Motor neuron (in vitro differentiated cells): ENCODE measurements around the gene PRUNE1. TPM values are rescaled to one million over a fixed set of nuclear protein-coding genes. Genes with fewer than 3 reads are reported as not detected.

Source experiments
- ATAC-seq, 8 experiments: fragments of 200-7000 bp; cut with Tn5 transposase; replicated peaks in 6 of 8; 2 replicates each; pipeline ENCODE4 v1.8.0; 2021; ENCODE audit warnings: mild to moderate bottlenecking in 8 of 8, moderate library complexity in 8 of 8
- H3K27ac ChIP-seq, 2 donors: fragments of 250-450 bp; sonication (Bioruptor Pico); 2 replicates each; pipeline ENCODE4 v1.9.0; 2021; ENCODE audit warnings: antibody characterized with exemption in 2 of 2, mild to moderate bottlenecking in 2 of 2, moderate library complexity in 1 of 2
- H3K4me1 ChIP-seq, 2 donors: fragments of 250-450 bp; sonication (Bioruptor Pico); replicated peaks in 1 of 2; 2 replicates each; pipeline ENCODE4 v1.6.1; 2021; ENCODE audit warnings: antibody characterized with exemption in 2 of 2, mild to moderate bottlenecking in 2 of 2, moderate library complexity in 1 of 2
- H3K4me3 ChIP-seq, 5 donors: fragments of 250-450 bp; sonication (Bioruptor Pico); 2 replicates each; pipeline ENCODE4 v1.9.0; 2021; ENCODE audit warnings: antibody characterized with exemption in 5 of 5, mild to moderate bottlenecking in 5 of 5, moderate library complexity in 4 of 5
- WGBS, 10 experiments: fragments of 450-650 bp; shearing (Covaris generic); methylation state at CpG; one replicate each; pipeline ENCODE4 v1.0.0; 2022; 5-methylcytosine and 5-hydroxymethylcytosine counted together
- in situ Hi-C, 9 experiments: fragments of 400-800 bp; cut with MboI; loops; one replicate each; pipeline ENCODE4 v1.15.0; 2021; ENCODE audit warnings: low sequenced_read_pairs in 9 of 9, low pct_unique_long_range_greater_than_20kb in 2 of 9; ENCODE audit not compliant: unreplicated experiment in 9 of 9
- total RNA-seq, 8 experiments: library from RNA; unstranded; fragments of 300-600 nt; gene quantifications; 2 replicates each; pipeline versions ENCODE4 v1.2.3 to v1.2.4, GENCODE V29; 2022

PRUNE1 gene
- total RNA-seq, 8 experiments from 2014 or later: 10.5 to 30.2 (median 24.1) TPM

DNA sequence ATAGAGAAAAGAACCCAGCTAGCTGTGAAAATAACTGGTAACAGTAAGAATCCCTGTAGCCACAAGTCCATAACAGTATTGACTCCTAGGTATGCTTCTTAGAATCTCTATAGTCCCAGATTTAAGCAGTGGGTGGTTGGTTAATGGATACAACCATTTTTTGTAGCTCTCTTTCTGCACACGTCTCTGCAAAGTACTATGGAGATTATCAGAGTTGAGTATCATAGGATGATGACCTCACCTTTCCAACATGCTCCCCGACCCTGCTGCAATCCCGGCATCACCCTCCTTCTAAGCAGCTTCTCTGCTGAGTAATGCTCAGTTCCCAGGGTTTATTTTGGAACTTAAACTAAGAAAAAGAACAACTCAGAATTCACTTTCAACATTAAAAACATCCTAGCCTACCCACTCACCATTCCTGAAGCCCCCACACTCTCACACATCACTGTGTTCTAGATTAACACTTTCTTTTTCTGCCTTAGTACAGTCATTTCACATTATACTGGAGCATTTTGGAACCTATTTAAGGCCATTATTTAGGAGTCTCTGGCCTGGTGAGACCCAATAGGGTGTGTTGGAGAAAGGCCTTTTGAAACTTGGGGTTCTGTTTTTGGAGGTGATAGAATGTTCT lies 54.6 kb downstream of the PRUNE1 start:
- peak overlapping the region; percentile 86 to 99 (median 94) for H3K4me3 ChIP-seq

DNA sequence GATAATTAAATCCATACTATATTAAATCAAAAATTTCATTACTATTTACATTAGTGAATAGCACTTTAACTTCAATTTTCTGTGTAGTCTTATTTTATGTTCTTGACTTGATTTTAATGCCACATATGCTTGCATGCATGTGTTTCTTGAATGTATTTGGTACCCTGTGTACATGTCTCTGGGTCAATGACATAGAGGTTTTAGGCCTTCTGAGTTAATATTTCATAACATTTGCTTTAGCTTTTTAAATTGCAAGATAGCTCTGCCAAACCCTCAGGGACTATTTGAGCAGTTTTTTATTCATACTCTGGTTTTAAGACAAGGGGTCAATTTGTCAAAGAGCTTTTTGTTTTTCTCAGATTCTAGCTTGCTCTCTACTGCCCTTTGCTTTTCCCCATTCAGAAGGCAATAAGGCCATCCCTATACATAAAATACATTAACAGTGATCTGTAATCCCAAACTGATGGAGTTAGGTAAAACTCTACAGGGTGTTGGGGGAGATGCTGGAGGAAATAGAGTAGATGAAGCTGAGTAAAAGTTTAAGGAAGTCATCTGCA lies 56.9 kb downstream of the PRUNE1 start:
- in situ Hi-C loops: loop anchor here in 1 of 9 experiments (25.0 kb wide), 1 partner anchor 97 kb away; the partner anchor contains the start of genes LYSMD1, SCNM1 and TNFAIP8L2
- Histone ChIP-seq H3K27ac (no peak overlapping the region), H3K4me1 (peaks cover 24 to 40% of the 10 kb centered on the region in 2 donors), H3K4me3 (peak overlapping the region in 1 of 5 donors; percentile 16)
- ATAC-seq: no peak

More for the DNA sequence above, 54.6 kb downstream of the PRUNE1 start:
- H3K4me1 ChIP-seq: peaks cover 21 to 40% of the 10 kb centered on the region in 2 donors
- ATAC-seq: peak in 7 of 8 experiments; percentile 4 to 31 (median 13)
- peak overlapping the region; percentile 57 to 95 for H3K27ac ChIP-seq
- in situ Hi-C loops: loop anchor here in 1 of 9 experiments (25.0 kb wide), 1 partner anchor 99 kb away; the partner anchor contains the start of genes LYSMD1, SCNM1 and TNFAIP8L2
- WGBS, 10 experiments: 17 to 76% (median 48%) methylated on average over 1 to 3 of the region's 3 CpGs; no CpG with 5 or more reads in 4 of the 10 experiments

DNA sequence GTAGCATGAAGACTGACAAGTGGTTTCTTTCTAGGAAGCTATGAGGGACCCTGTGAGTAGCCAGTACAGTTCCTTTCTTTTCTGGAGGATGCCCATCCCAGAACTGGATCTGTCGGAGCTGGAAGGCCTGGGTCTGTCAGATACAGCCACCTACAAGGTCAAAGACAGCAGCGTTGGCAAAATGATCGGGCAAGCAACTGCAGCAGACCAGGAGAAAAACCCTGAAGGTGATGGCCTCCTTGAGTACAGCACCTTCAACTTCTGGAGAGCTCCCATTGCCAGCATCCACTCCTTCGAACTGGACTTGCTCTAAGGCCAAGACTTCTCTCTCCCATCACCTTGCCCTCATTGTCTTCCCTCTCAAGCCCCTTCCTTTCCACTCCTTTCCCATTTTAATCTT lies 58.9 kb downstream of the PRUNE1 start:
- H3K27ac ChIP-seq: no peak overlapping the region
- H3K4me3 ChIP-seq: no peak overlapping the region
- peaks cover 32 to 45% of the 10 kb centered on the region in 2 donors for H3K4me1 ChIP-seq
- in situ Hi-C loops: loop anchor here in 1 of 9 experiments (25.0 kb wide), 1 partner anchor 95 kb away; the partner anchor contains the start of genes LYSMD1, SCNM1 and TNFAIP8L2
- 60 to 100% (median 90%) methylated on average over 2 to 4 of the region's 4 CpGs; no CpG with 5 or more reads in 4 of the 10 experiments for WGBS, 10 experiments
- ATAC-seq: no peak

DNA sequence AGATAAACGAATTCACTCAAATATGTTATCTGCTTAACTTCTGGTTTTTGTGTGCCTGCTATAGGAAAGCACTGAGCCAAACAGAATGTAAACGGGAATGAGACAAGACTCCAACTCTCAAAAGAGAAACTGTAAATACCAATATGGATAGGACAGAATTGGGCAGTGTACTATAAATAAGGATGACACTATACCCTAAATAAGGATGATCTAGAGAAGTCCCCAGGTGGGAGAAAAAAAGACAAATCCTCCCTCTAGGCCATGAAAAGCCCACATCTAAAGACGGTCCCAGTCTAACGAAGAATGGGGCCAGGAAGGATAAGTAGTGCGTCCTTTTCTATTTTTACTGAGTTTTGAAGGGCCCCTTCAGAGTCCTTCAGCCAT lies 60.8 kb downstream of the PRUNE1 start:
- peak overlapping the region in 1 of 2 donors; percentile 96 for H3K27ac ChIP-seq

DNA sequence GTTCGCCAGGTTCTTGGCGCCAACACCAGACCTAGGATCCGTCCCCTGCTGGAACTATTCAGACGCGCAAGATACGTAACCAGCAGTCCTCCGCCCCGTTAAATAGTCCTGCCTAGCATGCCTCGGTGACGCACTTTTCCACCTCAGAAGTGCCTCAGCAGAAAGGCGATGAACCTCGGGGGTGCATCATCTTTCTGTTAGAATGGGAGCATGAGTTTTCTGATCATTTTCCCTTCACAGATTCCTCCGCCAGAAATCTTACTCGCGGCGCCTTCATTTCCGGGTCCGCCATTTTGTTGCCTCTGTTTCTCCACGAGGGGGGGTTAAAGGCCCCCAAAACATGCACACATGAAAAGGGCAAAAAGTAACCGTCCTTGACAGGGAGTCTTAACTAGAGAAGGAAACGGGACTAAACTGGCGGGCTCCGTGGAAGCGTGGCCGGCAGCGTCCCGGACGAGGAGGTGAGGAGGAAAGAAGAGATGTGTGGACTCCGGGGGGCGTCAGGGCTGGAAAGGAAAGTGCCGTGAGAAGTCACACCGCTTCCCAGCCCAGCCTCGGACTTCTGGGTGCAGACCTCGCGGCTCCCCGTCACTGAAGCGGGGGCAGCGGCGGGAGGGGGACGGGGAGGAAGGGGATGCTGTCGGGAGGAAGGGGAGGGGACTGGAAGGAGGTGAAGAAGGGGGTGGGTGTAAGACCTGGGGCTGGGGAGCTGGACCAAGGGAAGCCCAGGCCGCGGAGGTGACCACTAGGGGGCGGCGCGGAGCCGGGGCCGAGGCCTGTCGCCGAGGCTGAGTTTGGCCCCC lies 62.4 kb downstream of the PRUNE1 start, which contains the start of gene GABPB2:
Gene GABPB2, plus strand, starts transcription at position 288 of the 803 bp plus-strand sequence. CDS start 17,429 bp downstream, outside the sequence.
- H3K27ac ChIP-seq: peak within 1 kb of the TSS; percentile 91 to 96
- peaks cover 11 to 15% of the 10 kb centered on the region in 2 donors for H3K4me1 ChIP-seq
- 0 to 14% (median 1%) methylated on average over 1 to 27 of the region's 50 CpGs for WGBS, 10 experiments
- H3K4me3 ChIP-seq: peak within 1 kb of the TSS; percentile 40 to 91 (median 48)
- in situ Hi-C loops: loop anchor here in 1 of 9 experiments (25.0 kb wide), 1 partner anchor 92 kb away; the partner anchor contains the start of genes LYSMD1, SCNM1 and TNFAIP8L2
- peak; percentile 84 to 89 (median 86) for ATAC-seq

More for the DNA sequence above, 60.8 kb downstream of the PRUNE1 start:
- WGBS, 10 experiments: 60 to 100% (median 90%) methylated on average over 1 to 5 of the region's 5 CpGs; no CpG with 5 or more reads in 1 of the 10 experiments
- ATAC-seq: no peak
- H3K4me1 ChIP-seq: peaks cover 18 to 26% of the 10 kb centered on the region in 2 donors
- H3K4me3 ChIP-seq: no peak overlapping the region
- in situ Hi-C loops: loop anchor here in 1 of 9 experiments (25.0 kb wide), 1 partner anchor 93 kb away; the partner anchor contains the start of genes LYSMD1, SCNM1 and TNFAIP8L2

DNA sequence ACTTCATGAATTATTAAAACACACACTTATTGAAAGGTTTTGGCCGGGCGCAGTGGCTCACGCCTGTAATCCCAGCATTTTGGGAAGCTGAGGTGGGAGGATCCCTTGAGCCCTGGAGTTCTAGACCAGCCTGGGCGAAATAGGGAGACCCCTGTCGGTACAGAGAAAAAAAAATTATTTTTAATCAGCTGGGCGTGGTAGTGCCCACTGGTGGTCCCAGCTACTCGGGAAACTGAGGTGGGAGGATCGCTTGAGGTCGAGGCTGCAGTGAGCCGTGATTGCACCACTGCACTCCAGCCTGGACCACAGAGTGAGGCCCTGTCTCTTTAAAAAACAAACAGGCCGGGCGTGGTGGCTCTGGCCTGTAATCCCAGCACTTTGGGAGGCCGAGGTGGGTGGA lies 64.0 kb downstream of the PRUNE1 start:
- Histone ChIP-seq H3K27ac (no peak overlapping the region), H3K4me1 (peaks cover 9 to 15% of the 10 kb centered on the region in 2 donors), H3K4me3 (no peak overlapping the region)
- 0 to 100% (median 90%) methylated on average over 1 to 13 of the region's 13 CpGs; no CpG with 5 or more reads in 2 of the 10 experiments for WGBS, 10 experiments
- in situ Hi-C loops: loop anchor here in 1 of 9 experiments (25.0 kb wide), 1 partner anchor 90 kb away; the partner anchor contains the start of genes LYSMD1, SCNM1 and TNFAIP8L2
- no peak for ATAC-seq

Other genes with a start within 250 kb of the PRUNE1 start
- gene CTSS, start 242.7 kb upstream of the PRUNE1 start, total RNA-seq: 10 to 100 TPM in 2 of 8 experiments, 1 to 10 TPM in 2, under 1 TPM in 4; 0.09 to 14.8 (median 1.1) TPM
- gene CTSK, start 200.2 kb upstream of the PRUNE1 start, total RNA-seq: 100 to 1,000 TPM in 1 of 8 experiments, 10 to 100 TPM in 2, 1 to 10 TPM in 5; 1.2 to 330 (median 5.3) TPM
- gene ARNT, start 131.8 kb upstream of the PRUNE1 start, total RNA-seq: 10 to 100 TPM; 22.0 to 43.7 (median 25.9) TPM
- gene CTXND2, start 121.3 kb upstream of the PRUNE1 start, total RNA-seq: 1 to 10 TPM in 1 of 8 experiments, under 1 TPM in 2, not detected in 5; 0.21 to 1.3 (median 0.27) TPM
- gene SETDB1, start 82.1 kb upstream of the PRUNE1 start, total RNA-seq: 10 to 100 TPM; 29.6 to 75.6 (median 58.1) TPM
- 100 to 1,000 TPM in 4 of 8 experiments, 10 to 100 TPM in 4; 46.1 to 116 (median 96.6) TPM for gene CERS2, start 33.6 kb upstream of the PRUNE1 start, total RNA-seq
- 1 to 10 TPM in 5 of 8 experiments, under 1 TPM in 3; 0.54 to 1.7 (median 1.3) TPM for gene ANXA9, start 26.2 kb upstream of the PRUNE1 start, total RNA-seq
- 10 to 100 TPM in 7 of 8 experiments, 1 to 10 TPM in 1; 7.5 to 22.7 (median 19.0) TPM for gene MINDY1, start 1.5 kb upstream of the PRUNE1 start, total RNA-seq
- gene BNIPL, start 28.1 kb downstream of the PRUNE1 start, total RNA-seq: 1 to 10 TPM in 4 of 8 experiments, under 1 TPM in 4; 0.18 to 1.6 (median 1.1) TPM
- gene C1orf56, start 39.3 kb downstream of the PRUNE1 start, total RNA-seq: 10 to 100 TPM in 1 of 8 experiments, 1 to 10 TPM in 7; 3.9 to 10.3 (median 7.8) TPM
- gene CDC42SE1, start 51.2 kb downstream of the PRUNE1 start, total RNA-seq: 10 to 100 TPM; 34.9 to 68.9 (median 52.4) TPM
- 100 to 1,000 TPM in 4 of 8 experiments, 10 to 100 TPM in 2, 1 to 10 TPM in 2; 3.3 to 201 (median 110) TPM for gene MLLT11, start 51.9 kb downstream of the PRUNE1 start, total RNA-seq
- gene GABPB2, start 62.3 kb downstream of the PRUNE1 start, total RNA-seq: 10 to 100 TPM in 2 of 8 experiments, 1 to 10 TPM in 6; 4.2 to 20.5 (median 6.1) TPM
- gene SEMA6C, start 138.2 kb downstream of the PRUNE1 start, total RNA-seq: 10 to 100 TPM in 5 of 8 experiments, 1 to 10 TPM in 3; 1.0 to 33.6 (median 15.4) TPM
- 1 to 10 TPM in 3 of 8 experiments, under 1 TPM in 5; 0.25 to 1.6 (median 0.55) TPM for gene TNFAIP8L2, start 148.2 kb downstream of the PRUNE1 start, total RNA-seq
- gene LYSMD1, start 157.5 kb downstream of the PRUNE1 start, total RNA-seq: 10 to 100 TPM in 5 of 8 experiments, 1 to 10 TPM in 3; 4.4 to 31.2 (median 18.1) TPM
- gene SCNM1, start 157.7 kb downstream of the PRUNE1 start, total RNA-seq: 100 to 1,000 TPM in 2 of 8 experiments, 10 to 100 TPM in 6; 41.0 to 115 (median 77.1) TPM
- 1 to 10 TPM in 3 of 8 experiments, under 1 TPM in 3, not detected in 2; 0.27 to 2.0 (median 0.96) TPM for gene TMOD4, start 167.5 kb downstream of the PRUNE1 start, total RNA-seq
- gene VPS72, start 181.7 kb downstream of the PRUNE1 start, total RNA-seq: 100 to 1,000 TPM in 3 of 8 experiments, 10 to 100 TPM in 5; 34.2 to 146 (median 83.1) TPM
- gene PIP5K1A, start 190.1 kb downstream of the PRUNE1 start, total RNA-seq: 100 to 1,000 TPM in 1 of 8 experiments, 10 to 100 TPM in 7; 44.2 to 113 (median 62.5) TPM
- gene PSMD4, start 246.3 kb downstream of the PRUNE1 start, total RNA-seq: 100 to 1,000 TPM; 187 to 376 (median 247) TPM